Hepatocyte (in vitro differentiated cells): ENCODE data around the gene ZNF436.

ENCODE experiments used
- CTCF ChIP-seq: fragments of 200-600 bp; sonication (generic); IDR thresholded peaks from 2 replicates; pipeline ENCODE4 v1.5.1; 2016; ENCODE audit warnings: antibody characterized with exemption, mild to moderate bottlenecking; ENCODE audit not compliant: poor library complexity
- EZH2 ChIP-seq: fragments of 200-600 bp; sonication (generic); IDR thresholded peaks from 2 replicates; pipeline ENCODE4 v1.6.1; 2016; ENCODE audit warnings: antibody characterized with exemption, mild to moderate bottlenecking, borderline replicate concordance

GRCh38 chr1:23344111-23344986 is 25.3 kb downstream of the ZNF436 start, which contains the start of gene HNRNPR:
- TF ChIP-seq EZH2 (no peak), CTCF (no peak)
